NCI-H2029 treated with DMSO at 0.1 percent for 48 hours (cell line): Measurements from ENCODE around the gene IL32.

ENCODE experiments used
- DNase-seq: peaks from one replicate; lab custom pipeline; 2025; lab: John Stamatoyannopoulos, UW

IL32 gene

GRCh38 chr16:3118846-3119245 is 53.4 kb downstream of the IL32 start:
- DNase-seq = no peak
